Articular chondrocyte of knee joint (primary cell): Measurements from ENCODE around the gene HAP1. TPM values are rescaled to one million over a fixed set of nuclear protein-coding genes. Genes with fewer than 3 reads are reported as not detected.

Experiments
- small RNA-seq: library from RNA; depleted of rRNA; stranded (forward); fragments of <200 nt; gene quantifications from one replicate; pipeline ENCODE3, GENCODE V24; 2012
- total RNA-seq: library from RNA; depleted of rRNA; stranded (reverse); fragments of >200 nt; gene quantifications from 2 replicates; pipeline ENCODE4 v1.2.3, GENCODE V29; 2012

Gene HAP1
- total RNA-seq = 0.11 TPM in 1 of 2 replicates, not detected in the other

GRCh38 chr17:41734139-41734948, at the start of gene HAP1:
TSS of gene HAP1 (minus strand) at chr17:41734643. CDS start at chr17:41734634, 9 bp downstream.

DNA sequence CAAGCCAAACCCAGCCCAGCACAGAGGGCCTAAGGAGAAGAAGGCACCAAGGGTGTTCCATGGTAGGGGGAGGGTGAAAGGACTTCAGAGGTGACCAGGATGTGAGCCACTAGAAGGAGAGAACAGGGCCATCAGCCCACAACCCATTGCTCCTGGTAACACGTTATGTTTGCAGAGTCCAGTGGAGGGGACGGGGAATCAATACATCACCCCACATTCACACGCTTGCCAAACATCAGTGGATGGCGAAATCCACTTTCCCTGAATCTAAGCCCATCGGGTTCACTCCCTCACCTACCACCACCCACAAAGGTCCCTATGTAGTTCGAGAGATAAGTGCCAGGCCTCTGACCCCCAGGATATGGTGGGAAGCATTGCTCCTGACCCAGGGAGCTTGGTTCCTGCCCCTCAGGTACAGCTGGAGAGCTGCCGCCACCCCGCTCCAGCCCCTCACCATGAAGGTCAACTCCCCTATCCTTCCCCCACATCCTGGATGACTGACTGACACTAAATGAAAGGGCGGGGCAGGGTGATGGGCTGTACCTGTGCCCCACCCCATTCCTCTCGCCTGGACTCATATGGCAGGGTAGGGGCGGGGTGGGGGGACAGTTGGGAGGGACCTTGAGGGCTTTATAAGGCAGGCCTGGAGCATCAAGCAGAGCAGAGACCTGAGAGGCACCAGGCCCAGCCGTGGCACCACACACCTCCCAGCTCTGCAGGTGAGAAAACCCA, 22.6 kb downstream of the HAP1 start, which contains the start of gene GAST:
Gene GAST (plus strand): TSS at position 663 of the 732 bp plus-strand sequence. CDS start 3,106 bp downstream, outside the sequence.

GRCh38 chr17:41688641-41689496, 45.6 kb downstream of the HAP1 start, which contains the start of gene EIF1:
TSS of gene EIF1 (plus strand) at chr17:41688885. CDS start at chr17:41689039, 154 bp downstream.

Small RNAs within 50 kb of the gene (small RNA-seq; reads per million reads assigned to genes)
- gene RN7SL399P (not detected), gene RNA5SP442 (not detected)

Other genes with a start within 250 kb of the HAP1 start
- gene KRT36, start 244.7 kb downstream of the HAP1 start, total RNA-seq = not detected in 2 replicates
- not detected in 2 replicates for gene KRT13, start 229.0 kb downstream of the HAP1 start, total RNA-seq
- gene KRT15, start 215.8 kb downstream of the HAP1 start, total RNA-seq = 0.11 TPM in 1 of 2 replicates, not detected in the other
- gene KRT19, start 206.3 kb downstream of the HAP1 start, total RNA-seq = 0.26 and 1.6 TPM in 2 replicates
- not detected in 2 replicates for gene KRT9, start 162.6 kb downstream of the HAP1 start, total RNA-seq
- gene KRT14, start 147.7 kb downstream of the HAP1 start, total RNA-seq = 0.78 and 1.6 TPM in 2 replicates
- gene KRT16, start 121.9 kb downstream of the HAP1 start, total RNA-seq = 2.7 and 4.1 TPM in 2 replicates
- 1.7 and 3.7 TPM in 2 replicates for gene KRT17, start 110.1 kb downstream of the HAP1 start, total RNA-seq
- 98.0 and 127 TPM in 2 replicates for gene EIF1, start 45.8 kb downstream of the HAP1 start, total RNA-seq
- gene GAST, start 22.3 kb downstream of the HAP1 start, total RNA-seq = not detected in 2 replicates
- gene JUP, start 52.1 kb upstream of the HAP1 start, total RNA-seq = 5.1 and 9.0 TPM in 2 replicates
- gene P3H4, start 77.3 kb upstream of the HAP1 start, total RNA-seq = 41.6 and 49.8 TPM in 2 replicates
- gene FKBP10, start 78.4 kb upstream of the HAP1 start, total RNA-seq = 340 and 384 TPM in 2 replicates
- gene NT5C3B, start 101.6 kb upstream of the HAP1 start, total RNA-seq = 77.0 and 90.6 TPM in 2 replicates
- gene KLHL10, start 103.2 kb upstream of the HAP1 start, total RNA-seq = 0.13 and 0.43 TPM in 2 replicates
- gene KLHL11, start 130.8 kb upstream of the HAP1 start, total RNA-seq = 28.7 and 34.7 TPM in 2 replicates
- gene ACLY, start 184.3 kb upstream of the HAP1 start, total RNA-seq = 109 and 118 TPM in 2 replicates
- 1.3 and 3.9 TPM in 2 replicates for gene ODAD4, start 196.0 kb upstream of the HAP1 start, total RNA-seq
- gene CNP, start 232.2 kb upstream of the HAP1 start, total RNA-seq = 67.1 and 73.0 TPM in 2 replicates